ENCODE data around the gene GPR4. TPM values are rescaled to one million over a fixed set of nuclear protein-coding genes. Genes with fewer than 3 reads are reported as not detected.

The GPR4 gene
- total and polyA plus RNA-seq, 2 of the 4 experiments (the other 2 are of a cell fraction): 0.02 TPM; not detected in 1

DNA sequence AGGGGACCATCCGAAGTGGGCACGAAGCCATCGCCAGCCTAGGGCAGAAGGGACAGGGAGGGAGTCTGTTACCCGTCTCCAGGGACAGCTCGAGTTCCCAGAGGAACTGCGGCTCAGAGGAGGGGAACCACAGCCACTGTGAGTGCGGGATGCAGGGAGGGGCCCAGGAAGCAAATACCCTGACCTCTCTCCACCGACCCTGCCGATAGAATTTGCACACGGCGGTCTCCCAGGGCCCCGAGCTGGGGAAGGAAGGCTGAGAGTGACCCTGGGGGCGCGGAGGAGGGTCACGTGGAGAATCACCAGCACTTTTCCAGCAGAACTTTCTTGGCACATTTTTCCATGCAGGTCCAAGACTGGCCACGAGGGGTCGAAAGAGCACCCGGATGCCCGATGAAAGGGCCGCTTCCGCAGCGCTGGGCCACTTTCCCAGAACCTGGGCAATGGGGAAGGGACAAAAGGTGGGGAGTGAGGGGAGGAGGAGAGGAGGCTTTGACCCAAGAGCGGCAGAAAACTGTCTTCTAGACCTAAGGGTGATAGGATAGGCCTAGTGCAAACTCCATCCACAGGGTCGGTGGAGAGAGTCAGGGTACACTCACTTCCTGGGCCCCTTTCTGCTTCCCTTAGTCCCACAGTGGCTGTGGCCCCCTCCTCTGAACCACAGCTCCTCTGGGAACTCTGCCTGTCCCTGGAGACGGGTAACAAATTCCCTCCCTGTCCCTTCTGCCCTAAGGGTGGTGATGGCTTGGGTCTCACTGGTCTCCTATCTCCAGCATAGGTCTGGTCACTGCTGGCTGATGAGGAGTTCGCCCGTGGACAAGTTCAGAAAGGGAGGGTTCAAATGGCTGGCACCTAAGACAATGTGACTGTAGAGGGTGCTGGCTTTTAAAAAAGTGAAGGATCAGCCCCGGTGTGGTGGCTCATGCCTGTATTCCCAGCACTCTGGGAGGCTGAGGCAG, 5.3 kb upstream of the GPR4 start:
- Histone ChIP-seq H3K79me1 (ENCODE audit: low read depth in 1 of 2, low read length in 2 of 2) (no peaks in the 10 kb centered on the region), H4K20me1 (ENCODE audit: insufficient read depth, low read length) (no peaks in the 10 kb centered on the region), H3K4me1 (ENCODE audit: control insufficient read depth, insufficient read depth, low read length) (peaks cover 6% of the 10 kb centered on the region; the same call in 1 of the 2 replicates), H2AK5ac (ENCODE audit: low read depth, low read length) (peak overlapping the region; percentile 79), H3K4me3 (ENCODE audit: insufficient read depth, low read depth, low read length) (no peak overlapping the region), H3K18ac (ENCODE audit: low read depth, low read length) (no peak overlapping the region), H2BK120ac (ENCODE audit: low read depth, low read length) (peak overlapping the region; percentile 44; the same call in 1 of the 2 replicates), H4K8ac (ENCODE audit: low read depth in 2 of 2, low read length in 2 of 2) (peak overlapping the region; percentile 77 to 94), H3K4me2 (ENCODE audit: low read depth, low read length) (peak overlapping the region; percentile 52), H2BK15ac (ENCODE audit: low read depth, low read length) (peak overlapping the region; percentile 18; the same call in 1 of the 3 replicates), H3K27me3 (ENCODE audit: control insufficient read depth, insufficient read depth, low read length) (peaks cover 6% of the 10 kb centered on the region), H2BK20ac (ENCODE audit: low read depth, low read length) (no peak overlapping the region), H3K9ac (ENCODE audit: low read depth, low read length) (no peak overlapping the region; the same call in 1 of the 2 replicates), H3K23ac (ENCODE audit: low read depth, low read length) (peak overlapping the region; percentile 56; the same call in 1 of the 2 replicates), H3K14ac (replicated peaks; ENCODE audit: low read depth, low read length) (peak overlapping the region; percentile 19; the same call in 1 of the 2 replicates), H3K4ac (ENCODE audit: low read depth, low read length) (peak overlapping the region; percentile 28), H4K5ac (ENCODE audit: low read depth, low read length) (peak overlapping the region; percentile 35), H3K36me3 (ENCODE audit: control insufficient read depth, insufficient read depth, low read length) (peaks cover 14% of the 10 kb centered on the region), H3K9me3 (ENCODE audit: control insufficient read depth, insufficient read depth, low read length) (no peaks in the 10 kb centered on the region; the same call in 1 of the 2 replicates), H2BK5ac (ENCODE audit: low read depth, low read length, poor library complexity, severe bottlenecking) (no peak overlapping the region), H3K56ac (ENCODE audit: extremely low read depth, insufficient read depth, low read length) (no peak overlapping the region), H3K27ac (ENCODE audit: insufficient read depth, low read length) (no peak overlapping the region), H2AK9ac (replicated peaks; ENCODE audit: low read depth, low read length, poor library complexity) (peak overlapping the region; percentile 78), H4K91ac (ENCODE audit: insufficient read depth, low read depth, low read length) (peak overlapping the region; percentile 57; the same call in 1 of the 2 replicates), H2AFZ (replicated peaks; ENCODE audit: low read length, poor library complexity) (peak overlapping the region; percentile 98), H3K9me1 (ENCODE audit: insufficient read depth, low read length) (no peaks in the 10 kb centered on the region)
- TF ChIP-seq, protein P1, sequence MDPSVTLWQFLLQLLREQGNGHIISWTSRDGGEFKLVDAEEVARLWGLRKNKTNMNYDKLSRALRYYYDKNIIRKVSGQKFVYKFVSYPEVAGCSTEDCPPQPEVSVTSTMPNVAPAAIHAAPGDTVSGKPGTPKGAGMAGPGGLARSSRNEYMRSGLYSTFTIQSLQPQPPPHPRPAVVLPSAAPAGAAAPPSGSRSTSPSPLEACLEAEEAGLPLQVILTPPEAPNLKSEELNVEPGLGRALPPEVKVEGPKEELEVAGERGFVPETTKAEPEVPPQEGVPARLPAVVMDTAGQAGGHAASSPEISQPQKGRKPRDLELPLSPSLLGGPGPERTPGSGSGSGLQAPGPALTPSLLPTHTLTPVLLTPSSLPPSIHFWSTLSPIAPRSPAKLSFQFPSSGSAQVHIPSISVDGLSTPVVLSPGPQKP (IDR thresholded peaks at IDR 0.05; ENCODE audit: borderline replicate concordance, low read depth, low read length): no peak
- TF ChIP-seq, protein P2, sequence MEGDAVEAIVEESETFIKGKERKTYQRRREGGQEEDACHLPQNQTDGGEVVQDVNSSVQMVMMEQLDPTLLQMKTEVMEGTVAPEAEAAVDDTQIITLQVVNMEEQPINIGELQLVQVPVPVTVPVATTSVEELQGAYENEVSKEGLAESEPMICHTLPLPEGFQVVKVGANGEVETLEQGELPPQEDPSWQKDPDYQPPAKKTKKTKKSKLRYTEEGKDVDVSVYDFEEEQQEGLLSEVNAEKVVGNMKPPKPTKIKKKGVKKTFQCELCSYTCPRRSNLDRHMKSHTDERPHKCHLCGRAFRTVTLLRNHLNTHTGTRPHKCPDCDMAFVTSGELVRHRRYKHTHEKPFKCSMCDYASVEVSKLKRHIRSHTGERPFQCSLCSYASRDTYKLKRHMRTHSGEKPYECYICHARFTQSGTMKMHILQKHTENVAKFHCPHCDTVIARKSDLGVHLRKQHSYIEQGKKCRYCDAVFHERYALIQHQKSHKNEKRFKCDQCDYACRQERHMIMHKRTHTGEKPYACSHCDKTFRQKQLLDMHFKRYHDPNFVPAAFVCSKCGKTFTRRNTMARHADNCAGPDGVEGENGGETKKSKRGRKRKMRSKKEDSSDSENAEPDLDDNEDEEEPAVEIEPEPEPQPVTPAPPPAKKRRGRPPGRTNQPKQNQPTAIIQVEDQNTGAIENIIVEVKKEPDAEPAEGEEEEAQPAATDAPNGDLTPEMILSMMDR (conservative IDR thresholded peaks at IDR 0.05; ENCODE audit: low read depth, low read length): peak; percentile 94
- TF ChIP-seq MAZ (IDR thresholded peaks at IDR 0.05; ENCODE audit: borderline replicate concordance, low read depth, low read length) (peak; percentile 44; the same call in 1 of the 2 replicates), BHLHE40 (IDR thresholded peaks at IDR 0.05; ENCODE audit: low read depth, low read length) (peak; percentile 34; the same call in 1 of the 2 replicates), RAD21 (IDR thresholded peaks at IDR 0.05; ENCODE audit: low read length) (peak; percentile 81), FOS (IDR thresholded peaks at IDR 0.05; ENCODE audit: low read depth, low read length) (no peak), SMC3 (IDR thresholded peaks at IDR 0.05; ENCODE audit: low read depth, low read length) (peak; percentile 89)
- TF ChIP-seq, protein P3, sequence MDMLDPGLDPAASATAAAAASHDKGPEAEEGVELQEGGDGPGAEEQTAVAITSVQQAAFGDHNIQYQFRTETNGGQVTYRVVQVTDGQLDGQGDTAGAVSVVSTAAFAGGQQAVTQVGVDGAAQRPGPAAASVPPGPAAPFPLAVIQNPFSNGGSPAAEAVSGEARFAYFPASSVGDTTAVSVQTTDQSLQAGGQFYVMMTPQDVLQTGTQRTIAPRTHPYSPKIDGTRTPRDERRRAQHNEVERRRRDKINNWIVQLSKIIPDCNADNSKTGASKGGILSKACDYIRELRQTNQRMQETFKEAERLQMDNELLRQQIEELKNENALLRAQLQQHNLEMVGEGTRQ (IDR thresholded peaks at IDR 0.05; ENCODE audit: low read depth, low read length): peak; percentile 95
- WGBS, 2 experiments (ENCODE audit: extremely low coverage in 2 of 2, insufficient read length in 1 of 2): 12% methylated on average over 14 of the region's 28 CpGs; no CpG with 5 or more reads in 1 of the 2 experiments
- dilution Hi-C loops (cut with HindIII; ENCODE audit: low sequenced_read_pairs, unreplicated experiment) (no loop called here), intact Hi-C loops (cut with micrococcal nuclease) (loop anchor here (1.0 kb wide), 2 partner anchors 35 to 74 kb away; no protein-coding TSS in a partner anchor), in situ Hi-C loops (cut with MboI; ENCODE audit: low sequenced_read_pairs) (no loop called here)
- ChIA-PET CTCF (interaction anchor here (0.5 to 2.5 kb wide), 3 partner anchors 26 to 108 kb away, joined by 3 to 10 read pairs (median 3); no protein-coding TSS in a partner anchor), POLR2A (ENCODE audit: unreplicated experiment) (no interaction called here)
- DNase-seq (peak; percentile 59), ATAC-seq (ENCODE audit: low read depth) (peak; percentile 96)
- BruUV-seq (replicated peaks): no TSS peak
